Endothelial cell (in vitro differentiated cells): ENCODE data around the gene POP4. TPM values are rescaled to one million over a fixed set of nuclear protein-coding genes. Genes with fewer than 3 reads are reported as not detected.
A peak's percentile ranks its signal among the peaks of the same experiment; 100 is the strongest.

ENCODE experiments used
- DNase-seq: peaks from one replicate; pipeline ENCODE4 v3.0.0; 2021; ENCODE audit warnings: low spot score
- H3K27ac Mint-ChIP-seq: one replicate; pipeline ENCODE4 v1.8.0; 2021; ENCODE audit warnings: mixed read lengths, inconsistent platforms; ENCODE audit not compliant: unreplicated experiment
- H3K27me3 Mint-ChIP-seq: one replicate; pipeline ENCODE4 v1.8.0; 2021; ENCODE audit warnings: mild to moderate bottlenecking, moderate library complexity, mixed read lengths, inconsistent platforms; ENCODE audit not compliant: unreplicated experiment
- H3K36me3 Mint-ChIP-seq: one replicate; pipeline ENCODE4 v1.8.0; 2021; ENCODE audit warnings: mild to moderate bottlenecking, low read depth, mixed read lengths, inconsistent platforms; ENCODE audit not compliant: unreplicated experiment
- H3K4me1 Mint-ChIP-seq: one replicate; pipeline ENCODE4 v1.8.0; 2021; ENCODE audit warnings: mild to moderate bottlenecking, mixed read lengths, inconsistent platforms; ENCODE audit not compliant: unreplicated experiment
- H3K4me3 Mint-ChIP-seq: one replicate; pipeline ENCODE4 v1.8.0; 2021; ENCODE audit warnings: mild to moderate bottlenecking, mixed read lengths, inconsistent platforms; ENCODE audit not compliant: unreplicated experiment
- H3K9me3 Mint-ChIP-seq: one replicate; pipeline ENCODE4 v1.8.0; 2021; ENCODE audit warnings: mixed read lengths, inconsistent platforms; ENCODE audit not compliant: unreplicated experiment
- CTCF ChIP-seq: fragments of 200-600 bp; sonication (generic); IDR thresholded peaks from one replicate; pipeline ENCODE4 v1.5.0; 2021; ENCODE audit warnings: antibody characterized with exemption; ENCODE audit not compliant: unreplicated experiment
- total RNA-seq: library from RNA; stranded (reverse); fragmentation: NEBNext Ultra II Directional; extraction: Animal tissue kit (Norgen Biotek cat#: 25700); gene quantifications from one replicate; pipeline ENCODE4 v1.2.1, GENCODE V29; 2021; ENCODE audit not compliant: unreplicated experiment

POP4 gene
- total RNA-seq, 1 donor from 2014 or later: 48.8 TPM

GRCh38 chr19:29660835-29661234 is 54.8 kb downstream of the POP4 start:
- H3K4me1 Mint-ChIP-seq: peaks cover 8% of the 10 kb centered on the region

GRCh38 chr19:29662278-29662603 is 56.2 kb downstream of the POP4 start:
- peaks cover 18% of the 10 kb centered on the region for H3K27me3 Mint-ChIP-seq
- H3K4me3 Mint-ChIP-seq: no peak overlapping the region
- H3K9me3 Mint-ChIP-seq: no peaks in the 10 kb centered on the region
- no peaks in the 10 kb centered on the region for H3K36me3 Mint-ChIP-seq
- DNase-seq: no peak
- TF ChIP-seq CTCF: no peak
- H3K27ac Mint-ChIP-seq: no peak overlapping the region
- H3K4me1 Mint-ChIP-seq: peaks cover 16% of the 10 kb centered on the region

More at GRCh38 chr19:29660835-29661234, 54.8 kb downstream of the POP4 start:
- Mint-ChIP-seq H3K27ac (no peak overlapping the region), H3K27me3 (peaks cover 10% of the 10 kb centered on the region), H3K36me3 (no peaks in the 10 kb centered on the region), H3K4me3 (no peak overlapping the region), H3K9me3 (no peaks in the 10 kb centered on the region)
- DNase-seq: no peak
- no peak for TF ChIP-seq CTCF

GRCh38 chr19:29662604-29663404 is 56.7 kb downstream of the POP4 start:
- Mint-ChIP-seq H3K27ac (no peak overlapping the region), H3K4me3 (no peak overlapping the region)

GRCh38 chr19:29663861-29664752 is 58.0 kb downstream of the POP4 start:
- H3K36me3 Mint-ChIP-seq: no peaks in the 10 kb centered on the region
- no peaks in the 10 kb centered on the region for H3K9me3 Mint-ChIP-seq
- no peak for TF ChIP-seq CTCF
- H3K27ac Mint-ChIP-seq: no peak overlapping the region
- DNase-seq: no peak
- H3K4me3 Mint-ChIP-seq: peak overlapping the region; percentile 78
- peaks cover 12% of the 10 kb centered on the region for H3K4me1 Mint-ChIP-seq
- H3K27me3 Mint-ChIP-seq: peaks cover 15% of the 10 kb centered on the region

More at GRCh38 chr19:29662604-29663404, 56.7 kb downstream of the POP4 start:
- H3K27me3 Mint-ChIP-seq: peaks cover 20% of the 10 kb centered on the region
- H3K36me3 Mint-ChIP-seq: no peaks in the 10 kb centered on the region
- TF ChIP-seq CTCF: no peak
- no peaks in the 10 kb centered on the region for H3K9me3 Mint-ChIP-seq
- H3K4me1 Mint-ChIP-seq: peaks cover 16% of the 10 kb centered on the region
- DNase-seq: no peak
